Measurements from ENCODE around the gene SIAH3. TPM values are rescaled to one million over a fixed set of nuclear protein-coding genes. Genes with fewer than 3 reads are reported as not detected.

SIAH3 gene
- total RNA-seq, 1 experiment from 2014 or later: not detected

GRCh38 chr13:45773944-45774343 lies 77.6 kb downstream of the SIAH3 start:
- Histone ChIP-seq H3K56ac (ENCODE audit: insufficient read length, low read depth, low read length) (no peak overlapping the region), H3K4me1 (ENCODE audit: insufficient read depth, low read length) (peaks cover 24% of the 10 kb centered on the region; the same call in 1 of the 2 replicates), H3K4ac (ENCODE audit: low read depth, low read length) (no peak overlapping the region), H2AK5ac (ENCODE audit: insufficient read length, low read length) (no peak overlapping the region), H4K5ac (ENCODE audit: insufficient read length, low read depth, low read length) (no peak overlapping the region), H3K9ac (ENCODE audit: extremely low read depth, insufficient read length, low read length) (no peak overlapping the region), H2BK5ac (ENCODE audit: insufficient read length, low read length) (no peak overlapping the region), H3K18ac (ENCODE audit: insufficient read length, low read depth, low read length) (no peak overlapping the region), H3K23me2 (ENCODE audit: insufficient read length, low read depth, low read length, poor library complexity, severe bottlenecking) (peaks cover 3% of the 10 kb centered on the region), H3K9me3 (ENCODE audit: control insufficient read depth, low read depth, low read length) (no peaks in the 10 kb centered on the region), H2BK15ac (ENCODE audit: low read depth, low read length) (no peak overlapping the region), H4K20me1 (ENCODE audit: control insufficient read depth, insufficient read depth, insufficient read length) (no peaks in the 10 kb centered on the region), H2BK12ac (ENCODE audit: insufficient read length, low read depth, low read length) (no peak overlapping the region), H3K23ac (ENCODE audit: insufficient read length, low read depth, low read length) (no peak overlapping the region), H4K8ac (replicated peaks; ENCODE audit: insufficient read length, low read depth, low read length) (no peak overlapping the region), H2BK20ac (ENCODE audit: low read depth, low read length, poor library complexity, severe bottlenecking) (no peak overlapping the region), H3K27me3 (ENCODE audit: insufficient read depth, low read length) (no peaks in the 10 kb centered on the region), H3T11ph (ENCODE audit: low read length) (no peak overlapping the region), H3K79me1 (ENCODE audit: insufficient read depth, low read depth, low read length, poor library complexity, severe bottlenecking) (no peaks in the 10 kb centered on the region), H3K79me2 (ENCODE audit: insufficient read depth, low read length) (no peaks in the 10 kb centered on the region), H4K91ac (ENCODE audit: insufficient read length, low read depth, low read length) (no peak overlapping the region), H3K14ac (ENCODE audit: insufficient read depth, low read length) (no peak overlapping the region), H2AFZ (ENCODE audit: low read length) (no peak overlapping the region), H3K4me2 (ENCODE audit: insufficient read depth, insufficient read length, low read length) (no peak overlapping the region), H2BK120ac (ENCODE audit: low read depth, low read length, poor library complexity, severe bottlenecking) (no peak overlapping the region), H3K27ac (ENCODE audit: insufficient read length, low read depth, low read length) (no peak overlapping the region)
- no peaks in the 10 kb centered on the region; the same call in 1 of the 2 replicates for H3K27me3 Mint-ChIP-seq (ENCODE audit: low read depth)
- TF ChIP-seq, protein P1, sequence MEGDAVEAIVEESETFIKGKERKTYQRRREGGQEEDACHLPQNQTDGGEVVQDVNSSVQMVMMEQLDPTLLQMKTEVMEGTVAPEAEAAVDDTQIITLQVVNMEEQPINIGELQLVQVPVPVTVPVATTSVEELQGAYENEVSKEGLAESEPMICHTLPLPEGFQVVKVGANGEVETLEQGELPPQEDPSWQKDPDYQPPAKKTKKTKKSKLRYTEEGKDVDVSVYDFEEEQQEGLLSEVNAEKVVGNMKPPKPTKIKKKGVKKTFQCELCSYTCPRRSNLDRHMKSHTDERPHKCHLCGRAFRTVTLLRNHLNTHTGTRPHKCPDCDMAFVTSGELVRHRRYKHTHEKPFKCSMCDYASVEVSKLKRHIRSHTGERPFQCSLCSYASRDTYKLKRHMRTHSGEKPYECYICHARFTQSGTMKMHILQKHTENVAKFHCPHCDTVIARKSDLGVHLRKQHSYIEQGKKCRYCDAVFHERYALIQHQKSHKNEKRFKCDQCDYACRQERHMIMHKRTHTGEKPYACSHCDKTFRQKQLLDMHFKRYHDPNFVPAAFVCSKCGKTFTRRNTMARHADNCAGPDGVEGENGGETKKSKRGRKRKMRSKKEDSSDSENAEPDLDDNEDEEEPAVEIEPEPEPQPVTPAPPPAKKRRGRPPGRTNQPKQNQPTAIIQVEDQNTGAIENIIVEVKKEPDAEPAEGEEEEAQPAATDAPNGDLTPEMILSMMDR (conservative IDR thresholded peaks at IDR 0.05): no peak
- H3K27ac Mint-ChIP-seq: no peak overlapping the region
- DNase-seq: no peak
- H3K9me3 Mint-ChIP-seq: peaks cover 8 to 10% of the 10 kb centered on the region in 2 experiments
- no CpG with 5 or more reads among the region's 3 CpGs for WGBS (ENCODE audit: extremely low coverage, insufficient read length, low lambda C conversion rate)
- H3K4me1 Mint-ChIP-seq: peaks cover 66 to 75% of the 10 kb centered on the region in 2 experiments
- H3K36me3 Mint-ChIP-seq (ENCODE audit: insufficient read depth in 1 of 3, low read depth in 3 of 3): peaks cover 0 to 11% (median 4%) of the 10 kb centered on the region in 3 experiments; a peak in 5 of 7 replicates
- H3K4me3 Mint-ChIP-seq: no peak overlapping the region
